ENCODE data around the gene CHST9.

The CHST9 gene

DNA sequence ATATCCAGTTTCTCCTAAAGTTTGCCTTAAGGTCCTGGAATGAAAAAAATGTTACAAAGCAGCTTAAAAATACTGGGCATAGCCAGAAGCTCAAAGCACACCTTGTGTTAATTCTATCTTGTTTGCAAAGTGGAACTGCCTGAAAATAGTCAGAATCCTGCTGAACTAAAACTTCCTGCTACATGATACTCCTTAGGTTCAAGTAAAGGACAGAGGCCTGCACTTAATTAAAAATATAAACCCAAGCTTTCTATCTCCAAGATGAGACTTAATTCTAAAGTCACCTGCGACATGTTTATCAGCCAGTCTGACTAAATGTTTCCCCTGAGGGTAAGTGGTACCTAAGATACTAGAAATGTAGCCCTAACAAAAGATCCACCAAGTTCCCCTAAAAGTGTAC lies 103.4 kb downstream of the CHST9 start:
- DNase-seq, result no peak

DNA sequence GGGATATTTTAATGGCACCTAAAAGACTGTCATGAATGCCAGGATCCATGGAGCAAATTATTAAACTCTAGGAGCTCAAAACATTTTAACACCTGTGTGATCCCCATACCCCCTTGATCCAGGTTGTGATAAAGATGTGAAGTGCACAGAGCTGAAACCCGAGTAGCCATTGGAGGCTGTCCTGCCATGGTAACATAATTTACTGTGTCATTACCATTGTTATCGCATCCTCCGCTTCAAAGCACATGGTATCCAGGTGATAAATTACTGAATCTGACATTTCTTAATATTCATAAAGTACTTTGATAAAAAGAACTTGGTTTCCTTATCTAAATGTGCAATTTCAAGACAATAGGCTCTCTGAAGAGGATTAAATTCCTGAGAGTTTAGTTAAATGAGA lies 109.3 kb downstream of the CHST9 start:
- DNase-seq, result no peak

DNA sequence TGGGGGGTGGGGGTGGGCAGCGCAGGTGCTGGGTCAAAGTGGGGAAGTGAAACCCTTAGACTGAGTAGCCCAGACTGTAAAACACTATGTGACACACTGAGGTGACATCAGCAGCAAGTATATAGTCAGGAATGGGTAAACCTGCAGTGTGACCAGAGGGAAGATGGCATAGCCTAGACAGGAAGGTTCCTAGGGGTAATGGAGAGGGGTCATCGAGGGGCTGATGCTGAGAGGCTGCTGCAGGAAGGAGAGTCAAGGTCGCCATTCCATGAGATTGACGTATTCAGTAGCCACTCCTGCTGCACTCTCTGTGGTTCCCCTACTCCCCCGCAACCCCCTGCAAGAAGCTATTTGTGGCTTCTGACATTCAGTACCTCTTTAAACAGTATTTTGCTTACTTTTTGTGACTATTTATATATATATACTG lies 111.7 kb downstream of the CHST9 start:
- peak; percentile 88 for DNase-seq

DNA sequence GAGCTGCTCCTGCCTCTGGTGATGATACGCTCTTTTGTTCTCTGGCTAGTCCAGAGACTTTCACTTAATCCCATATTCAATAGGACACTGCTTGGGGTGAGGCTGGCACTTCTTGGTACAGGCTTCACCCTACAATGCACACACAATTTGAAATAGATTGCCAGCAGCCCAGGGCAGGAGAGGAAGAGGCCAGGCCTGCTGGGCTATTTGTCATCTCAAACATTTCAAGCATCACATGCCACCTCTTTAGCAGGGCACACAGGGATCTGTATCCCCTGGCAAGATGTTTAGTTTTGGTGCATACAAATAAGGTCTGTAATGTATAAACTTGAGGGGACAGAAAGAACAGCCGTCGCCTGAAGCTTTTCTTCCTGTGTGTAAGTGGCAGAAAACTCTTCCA lies 120.4 kb downstream of the CHST9 start:
- DNase-seq, result no peak

DNA sequence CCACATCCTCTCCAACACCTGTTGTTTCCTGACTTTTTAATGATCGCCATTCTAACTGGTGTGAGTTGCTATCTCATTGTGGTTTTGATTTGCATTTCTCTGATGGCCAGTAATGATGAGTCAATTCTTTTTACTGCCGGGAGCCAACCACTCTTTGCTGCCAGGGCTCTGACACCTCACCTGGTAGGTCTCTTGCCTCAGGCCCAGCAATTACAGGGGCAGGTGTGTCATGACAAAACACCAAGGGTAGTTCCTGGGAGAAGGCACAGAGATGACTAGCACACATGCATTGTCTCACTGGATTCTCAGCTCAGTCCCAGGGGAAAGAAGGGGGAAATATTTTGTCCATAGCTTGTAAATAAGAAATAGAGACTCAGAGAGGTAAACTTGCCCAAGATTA lies 122.3 kb downstream of the CHST9 start:
- DNase-seq, result peak; percentile 57

DNA sequence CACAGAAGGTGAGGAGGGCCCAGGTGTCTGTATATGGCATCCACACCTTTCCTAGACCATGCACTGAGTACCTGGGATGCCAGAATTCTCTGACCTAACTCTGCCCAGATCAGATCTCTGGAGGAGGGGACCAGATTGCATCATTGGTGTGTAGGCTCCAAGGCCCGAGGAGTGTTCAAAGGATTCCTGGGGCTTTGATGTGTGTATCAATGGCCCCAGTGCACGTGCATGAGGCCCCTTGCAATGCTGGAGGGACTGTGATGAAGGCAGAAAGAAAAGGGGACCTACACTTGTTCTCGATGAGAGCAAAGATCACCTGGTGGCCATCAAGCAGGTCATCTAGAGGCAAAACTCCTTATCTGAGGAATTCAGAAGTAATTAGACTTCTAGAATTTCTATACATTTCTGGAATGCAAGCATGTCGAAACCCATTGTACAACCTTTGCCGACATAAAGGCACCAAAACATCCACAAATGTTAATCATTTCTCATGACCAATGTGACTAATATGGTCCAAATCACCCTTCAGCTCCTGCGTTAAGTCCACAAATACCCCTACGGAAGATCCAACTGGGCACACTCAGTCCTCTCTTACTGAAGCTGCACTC lies 123.5 kb downstream of the CHST9 start:
- no peak for DNase-seq

DNA sequence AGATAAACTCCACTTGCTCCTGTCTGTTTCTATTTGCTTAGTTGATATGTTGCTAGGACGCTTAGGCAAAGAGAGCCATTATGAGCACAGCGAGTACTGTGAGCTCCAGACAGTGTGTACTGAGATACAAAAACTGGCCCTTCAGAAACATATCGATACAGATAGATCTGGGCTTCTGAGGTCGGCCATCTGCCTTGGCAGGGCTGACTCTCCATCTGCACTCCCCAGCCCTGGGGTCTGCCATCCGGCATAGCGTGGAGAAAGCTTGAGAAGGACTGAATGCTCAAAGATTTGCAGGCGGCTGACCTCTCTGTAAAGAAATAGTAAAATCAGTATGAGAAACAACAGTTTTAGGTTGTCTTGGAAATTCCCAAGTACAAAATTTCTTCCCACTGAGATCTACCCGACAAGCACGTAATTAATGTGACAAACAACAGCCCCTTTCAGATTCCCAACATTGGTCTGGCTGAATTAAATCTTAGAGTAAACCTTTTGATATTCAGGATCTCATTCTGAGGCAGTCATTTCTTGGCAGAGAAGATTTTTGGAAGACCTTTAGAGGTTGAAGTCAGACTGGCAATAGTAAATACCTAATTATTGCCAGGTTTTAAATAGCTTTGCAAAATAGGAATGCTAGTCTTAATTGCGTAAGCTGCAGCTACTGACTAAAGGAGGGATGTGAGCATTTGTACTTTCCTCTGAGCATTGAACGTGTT lies 127.4 kb downstream of the CHST9 start:
- DNase-seq, result no peak

DNA sequence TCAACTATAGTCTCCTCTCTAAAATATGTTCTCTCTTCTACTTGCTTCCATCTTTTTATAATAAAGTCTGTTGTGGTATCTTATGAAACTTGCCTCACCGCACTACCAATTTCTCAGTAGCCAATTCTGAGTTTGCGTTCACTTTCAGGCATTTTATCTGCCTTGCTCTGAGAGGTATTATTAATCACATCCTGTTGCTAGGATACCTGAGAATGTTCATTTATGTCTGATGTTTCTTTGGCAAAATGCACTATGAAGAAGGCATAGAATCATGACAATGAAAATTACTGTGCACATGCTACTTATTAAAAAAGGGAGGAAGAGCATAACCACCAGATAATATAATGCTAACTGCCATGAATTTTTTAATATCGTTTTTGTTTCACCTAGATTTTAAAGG lies 130.2 kb downstream of the CHST9 start:
- DNase-seq, result no peak

DNA sequence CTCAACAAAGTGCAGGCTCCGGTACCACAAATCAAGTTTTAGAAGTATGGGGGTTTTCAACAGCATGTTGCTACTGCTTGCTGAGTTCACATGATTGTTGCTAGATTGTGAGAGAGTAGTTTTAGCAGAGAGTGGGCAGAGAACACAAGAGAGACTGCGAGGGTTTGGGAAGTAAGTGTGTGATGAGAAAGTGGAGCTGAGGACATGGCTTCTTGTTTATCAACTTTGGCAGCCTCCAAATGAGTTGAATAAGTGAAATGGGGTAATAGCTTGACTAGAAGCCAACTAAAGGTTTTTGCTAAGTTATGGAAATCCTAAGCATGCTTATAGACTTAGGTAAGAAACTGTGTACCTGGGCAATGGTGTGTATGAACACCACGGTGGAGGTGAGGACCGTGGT lies 135.1 kb downstream of the CHST9 start:
- DNase-seq, result no peak

DNA sequence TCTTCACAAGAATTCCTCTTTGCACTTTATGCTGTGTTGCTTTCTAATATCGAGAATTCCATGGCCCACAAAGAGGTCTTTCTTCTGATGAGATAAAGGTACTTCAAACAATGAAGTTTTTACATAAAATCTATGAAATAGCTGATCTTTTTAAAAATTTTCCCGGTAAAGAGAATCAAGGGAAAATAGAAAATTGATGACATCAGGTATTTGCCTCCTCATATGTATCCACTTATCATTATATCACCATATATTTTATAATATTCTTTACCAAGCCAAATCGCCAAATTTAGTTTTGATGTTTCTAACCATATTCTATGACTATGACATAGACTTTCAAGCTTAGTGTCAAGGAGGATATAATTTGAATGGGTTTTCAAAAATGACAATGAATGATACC lies 139.8 kb downstream of the CHST9 start:
- no peak for DNase-seq

DNA sequence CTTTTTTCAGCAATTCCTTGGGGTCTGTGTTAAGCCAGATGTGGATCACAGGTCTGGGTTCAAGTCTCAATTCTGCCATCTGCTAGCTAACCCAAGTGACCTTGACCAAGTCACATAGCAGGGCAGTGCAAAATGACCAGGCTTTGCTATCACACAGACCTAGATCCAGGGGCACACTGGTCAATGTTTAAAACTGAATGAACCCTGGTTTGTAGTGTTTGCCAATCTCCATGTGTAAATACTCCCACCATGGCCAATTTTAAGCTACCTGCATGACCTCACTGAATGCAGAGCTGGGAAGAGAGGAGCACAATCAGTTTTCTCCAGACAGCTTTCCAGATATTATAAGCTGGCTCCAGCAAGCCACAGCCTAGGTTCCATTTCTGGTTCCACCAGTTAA lies 142.9 kb downstream of the CHST9 start:
- no peak for DNase-seq

DNA sequence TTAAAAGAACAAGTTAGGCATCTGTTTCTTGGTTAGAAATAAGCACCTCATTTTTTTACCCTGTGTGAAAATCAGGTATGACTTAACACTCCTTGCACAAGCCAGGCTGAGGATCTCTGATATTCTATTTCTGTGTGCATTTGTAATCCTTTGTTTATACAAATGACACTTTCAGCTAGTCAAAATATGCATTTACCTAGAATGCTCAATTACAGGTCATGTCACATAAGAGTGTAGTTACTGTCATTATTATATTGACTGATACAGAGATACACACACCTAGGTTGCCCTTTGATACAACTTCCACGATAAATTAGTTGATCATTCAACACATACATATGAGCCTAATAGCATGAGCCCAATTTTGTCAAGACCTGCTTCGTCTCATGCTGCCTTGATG lies 144.3 kb downstream of the CHST9 start:
- DNase-seq, result no peak

DNA sequence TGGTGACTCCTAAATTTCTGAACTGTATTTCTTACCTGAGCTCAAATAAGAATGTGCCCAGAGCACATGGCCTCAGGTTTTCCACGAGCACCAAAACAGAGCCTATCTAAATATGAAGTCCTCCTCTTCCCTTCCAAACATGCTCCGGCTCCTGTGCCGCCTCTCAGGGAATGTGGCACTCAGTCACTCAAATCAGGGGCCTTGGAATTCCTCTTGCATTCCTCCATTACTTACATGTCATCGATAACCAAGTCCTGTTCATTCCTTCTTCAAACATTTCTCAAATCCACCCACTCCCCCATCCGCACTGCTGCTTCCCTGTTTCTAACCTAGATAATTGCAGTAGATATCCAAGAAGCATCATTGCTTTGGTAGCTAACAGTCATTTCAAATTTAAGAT lies 151.4 kb downstream of the CHST9 start:
- no peak for DNase-seq

DNA sequence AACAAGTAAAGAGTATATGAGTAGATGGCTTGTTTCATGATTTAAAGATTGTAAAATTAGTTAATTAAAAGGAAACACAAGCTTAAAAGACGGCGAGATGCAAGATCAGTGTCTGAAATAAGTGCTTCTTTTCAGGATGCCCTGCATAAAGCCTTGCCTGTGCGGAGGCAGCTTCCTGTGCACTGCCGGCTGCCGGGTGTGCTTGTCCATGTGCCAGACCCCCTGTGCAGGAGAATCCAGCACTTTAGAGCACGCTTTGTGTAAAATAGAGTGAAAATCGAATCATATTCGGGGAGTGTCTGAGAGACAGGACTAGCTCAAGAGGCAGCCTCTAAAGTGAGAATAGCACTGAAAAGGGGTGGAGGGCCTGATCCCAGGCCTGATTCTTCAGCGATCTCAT lies 154.7 kb downstream of the CHST9 start:
- no peak for DNase-seq

DNA sequence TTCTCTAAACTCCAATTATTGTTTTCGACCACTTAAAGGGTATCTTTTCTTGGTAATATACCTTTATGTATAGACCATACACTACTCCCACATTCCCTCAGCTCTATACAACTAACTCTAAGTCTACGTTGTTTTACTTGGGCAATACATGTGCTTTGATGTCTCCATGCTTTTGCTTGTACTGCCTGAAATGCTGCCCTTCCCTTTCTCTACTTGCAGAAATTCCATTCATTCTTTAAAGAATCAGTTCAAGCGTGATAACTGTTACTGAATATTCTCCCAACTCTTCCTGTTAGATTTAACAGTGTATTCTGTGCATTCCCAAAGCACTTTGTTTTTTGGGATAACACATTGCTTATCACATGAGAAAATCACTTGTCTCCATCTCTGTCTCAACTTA lies 162.6 kb downstream of the CHST9 start:
- DNase-seq, result no peak

DNA sequence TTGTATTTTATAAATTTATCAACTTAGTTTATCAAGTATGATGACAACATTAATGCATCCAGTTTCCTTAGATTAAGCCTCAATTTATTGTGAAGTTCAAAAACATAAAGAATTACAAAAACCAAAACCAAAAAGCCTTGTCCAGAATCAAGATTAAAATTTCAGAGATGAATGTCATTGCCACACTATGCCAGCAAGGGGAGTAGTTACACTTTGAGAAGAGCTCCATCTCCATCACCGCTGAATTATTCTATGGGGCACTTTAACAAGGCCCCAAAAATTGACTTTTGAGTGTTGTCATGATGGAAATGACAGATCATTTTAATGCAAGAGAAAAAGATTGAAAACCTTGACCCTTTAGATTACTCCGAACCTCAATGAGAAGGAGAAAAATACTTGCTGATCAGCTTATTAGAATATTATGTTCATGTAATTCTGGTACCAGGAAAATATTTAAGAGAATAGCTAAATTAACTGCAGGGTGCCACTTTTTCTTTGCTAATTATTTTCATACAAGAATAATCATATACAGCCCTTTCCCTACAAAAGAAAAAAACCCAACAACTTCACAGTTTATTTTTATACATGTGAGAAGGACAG lies 167.1 kb downstream of the CHST9 start:
- DNase-seq, result peak; percentile 54

DNA sequence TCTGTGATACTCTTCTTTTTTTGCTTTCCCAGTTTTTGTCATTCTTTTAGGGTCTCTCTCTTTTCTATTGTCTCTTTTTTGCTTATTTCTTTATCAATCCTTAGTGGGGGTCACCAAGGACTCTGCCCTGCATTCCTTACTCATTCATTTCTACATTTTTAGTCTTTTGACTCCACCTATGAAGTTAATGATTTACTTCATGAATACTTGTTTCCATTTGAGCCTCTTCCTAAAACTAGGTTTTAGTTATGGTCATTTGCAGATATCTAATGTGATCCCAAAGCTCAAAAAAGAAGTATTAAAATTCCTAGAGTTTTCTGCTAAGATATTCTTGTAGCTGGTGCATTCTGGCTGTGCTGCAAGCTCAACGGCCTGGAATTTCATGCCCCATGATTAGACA lies 170.3 kb downstream of the CHST9 start:
- no peak for DNase-seq

DNA sequence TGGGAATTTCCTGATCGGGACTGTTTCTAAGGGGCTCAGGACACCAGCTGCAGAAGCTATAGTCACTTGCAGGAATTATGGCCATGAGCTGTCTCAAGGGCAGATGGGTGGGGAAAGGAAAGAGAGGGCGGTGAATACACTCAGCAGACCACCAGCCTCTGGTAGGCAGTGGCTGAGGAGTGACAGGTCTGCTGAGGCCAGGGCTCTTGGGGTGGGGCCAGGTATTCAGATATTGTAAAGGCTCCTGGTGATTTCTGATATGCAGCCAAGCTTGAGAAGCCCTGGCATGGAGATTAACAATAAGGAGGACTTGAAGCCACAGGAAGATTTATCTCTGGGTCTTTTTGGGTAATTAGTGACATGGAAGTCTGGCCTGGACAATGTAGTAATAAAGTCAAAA lies 174.3 kb downstream of the CHST9 start:
- no peak for DNase-seq

DNA sequence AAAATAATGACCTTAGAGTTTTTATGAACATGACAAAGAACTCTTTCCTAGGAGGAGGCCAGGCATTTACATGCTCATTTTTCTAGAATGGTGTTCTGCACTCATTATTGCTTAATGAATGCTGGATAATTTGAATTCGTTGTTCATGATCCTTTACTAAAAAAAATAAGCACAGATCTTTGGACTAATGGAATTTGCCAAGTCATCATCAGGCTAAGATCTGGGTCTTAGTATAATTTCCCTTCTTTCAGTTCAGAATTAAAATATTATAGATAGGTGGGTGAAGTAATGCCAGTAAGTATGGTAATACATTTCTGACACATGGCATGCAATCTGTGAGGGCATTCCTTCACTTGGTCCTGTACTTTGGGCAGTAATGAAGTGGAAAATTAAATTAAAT lies 175.8 kb downstream of the CHST9 start:
- DNase-seq, result no peak

DNA sequence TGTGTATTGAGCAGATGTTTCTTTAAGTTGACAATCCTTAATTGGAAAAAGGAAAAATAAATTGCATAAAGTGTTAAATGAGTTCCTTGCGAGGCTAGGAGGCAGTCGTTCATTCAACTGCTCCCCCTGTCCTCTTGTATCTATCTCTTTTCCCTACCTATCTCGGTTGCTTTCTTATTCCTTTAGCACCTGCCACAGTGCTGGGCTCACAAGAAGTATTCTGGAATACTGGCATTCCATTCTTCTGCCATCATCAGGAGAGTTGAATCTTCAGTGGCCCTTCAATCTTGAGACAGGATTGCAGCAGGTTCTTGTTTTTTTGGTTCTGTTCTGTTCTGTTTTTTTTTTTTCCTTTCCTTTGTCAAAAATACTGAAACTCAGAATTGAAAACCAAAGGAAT lies 176.5 kb downstream of the CHST9 start:
- no peak for DNase-seq

DNA sequence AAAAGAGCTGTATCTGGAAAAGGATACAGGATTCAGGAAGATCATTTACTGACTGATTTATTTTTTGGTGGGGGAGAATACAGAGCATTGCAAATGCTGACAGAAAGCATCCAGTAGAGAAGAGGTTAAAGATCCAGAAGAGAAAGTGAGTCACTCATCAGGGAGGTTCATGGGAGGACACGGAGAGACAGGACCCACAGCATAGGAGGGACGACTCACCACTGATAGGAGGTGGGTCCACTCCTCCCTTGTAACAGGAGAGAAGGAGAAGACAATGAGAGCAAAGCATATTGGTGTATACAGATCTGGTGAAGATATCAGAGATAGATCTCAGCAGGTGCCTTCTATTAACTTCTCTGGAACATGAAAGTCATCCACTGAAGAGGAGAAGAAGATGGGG lies 177.2 kb downstream of the CHST9 start:
- DNase-seq, result no peak

DNA sequence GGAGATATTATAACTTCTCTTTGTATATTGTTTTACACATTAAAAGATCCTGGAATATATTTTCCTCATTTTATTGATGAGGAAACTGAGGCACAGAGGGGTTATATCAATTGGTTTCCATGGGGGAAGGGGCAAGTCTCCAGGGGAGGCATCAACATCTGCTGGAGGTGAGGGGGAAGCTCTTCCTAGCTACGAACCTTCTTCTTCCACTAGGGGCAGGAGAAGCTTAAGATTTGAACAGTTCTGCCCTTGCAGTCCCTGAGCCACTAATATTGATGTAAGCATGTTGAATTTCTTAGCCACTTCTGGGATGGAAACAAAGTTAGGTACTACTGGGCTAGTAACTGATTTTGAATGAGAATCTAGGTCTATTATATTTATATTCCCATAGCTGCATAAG lies 179.5 kb downstream of the CHST9 start:
- peak; percentile 48 for DNase-seq

DNA sequence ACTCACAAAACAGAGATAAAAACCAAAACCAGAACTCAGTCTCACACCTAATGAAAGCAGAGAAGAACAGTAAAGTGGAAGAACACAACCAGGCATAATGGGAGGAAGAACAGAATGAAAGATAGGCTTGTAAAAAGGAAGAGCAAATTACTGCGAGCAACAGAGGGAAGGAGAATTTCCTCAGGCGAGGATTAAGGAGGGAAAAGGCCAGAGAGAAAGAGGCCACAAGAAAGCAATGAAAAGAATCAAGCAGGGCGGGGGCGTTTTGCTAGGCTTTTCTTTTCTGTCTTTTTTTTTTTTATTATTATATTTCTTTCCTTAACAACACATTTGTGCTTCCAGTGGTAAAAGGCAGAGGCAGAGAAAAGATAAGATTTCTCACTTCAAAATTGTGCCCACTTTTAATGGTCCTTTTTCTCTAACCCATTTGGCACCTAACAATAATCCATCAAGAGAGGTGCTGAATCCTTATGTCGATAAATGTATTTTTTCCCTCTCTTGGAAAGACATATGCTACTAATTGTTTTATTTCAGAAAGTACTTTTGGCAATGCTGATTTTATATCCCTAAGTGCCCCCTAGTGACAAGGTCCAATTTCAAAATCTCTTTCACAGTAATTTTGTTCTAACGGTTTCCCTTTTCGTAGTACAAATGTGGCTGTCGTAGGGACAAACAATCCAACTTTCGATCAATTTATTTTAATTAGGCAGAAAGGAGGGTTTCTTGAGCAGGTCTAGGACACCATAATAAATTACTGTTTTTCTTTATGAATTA lies 180.9 kb downstream of the CHST9 start:
- peak; percentile 25 for DNase-seq

DNA sequence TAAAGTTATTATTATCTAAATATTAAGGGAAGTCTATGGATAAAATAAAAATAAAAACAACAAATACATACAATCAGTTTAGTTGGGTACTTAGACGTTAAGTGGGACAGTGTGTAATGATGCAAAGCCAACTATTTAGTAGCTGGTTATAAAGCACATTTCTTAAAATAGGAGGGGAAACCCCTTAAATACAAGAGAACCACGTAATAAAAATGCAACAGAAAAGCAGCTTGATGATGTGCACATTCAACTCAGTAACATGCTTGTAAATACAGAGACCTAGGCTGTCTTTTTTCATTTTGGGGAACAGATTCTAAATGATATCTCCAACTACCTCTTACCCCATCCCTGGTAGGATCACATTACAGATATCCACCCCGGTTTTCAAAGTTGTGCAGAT lies 185.3 kb downstream of the CHST9 start:
- no peak for DNase-seq

Measured in RPMI8226 (cell line).